ENCODE measurements around the gene TLR3. TPM values are rescaled to one million over a fixed set of nuclear protein-coding genes. Genes with fewer than 3 reads are reported as not detected.

Gene TLR3
- total RNA-seq, 4 donors from 2014 or later, result 4.3 to 8.4 (median 6.8) TPM

- TF ChIP-seq EP300 (IDR thresholded peaks at IDR 0.05), result no peak
- Histone ChIP-seq H3K9me3 (no peaks in the 10 kb centered on the region), H3K27ac (no peak overlapping the region), H3K36me3 (peaks cover 0 to 13% of the 10 kb centered on the region in 2 donors), H3K27me3 (no peaks in the 10 kb centered on the region), H3K4me3 (no peak overlapping the region), H3K4me1 (peaks cover 0 to 22% (median 4%) of the 10 kb centered on the region in 3 donors)
- ATAC-seq, result peak; percentile 34
- WGBS, 2 donors (ENCODE audit: low coverage in 1 of 2), result 59 to 72% methylated on average over 3 to 7 of the region's 7 CpGs
Observed at GRCh38 chr4:186074189-186074588, 5.2 kb downstream of the TLR3 start.

- no peaks in the 10 kb centered on the region for H3K4me1 ChIP-seq
- no peak overlapping the region for H3K27ac ChIP-seq
- no peak for ATAC-seq
Observed at GRCh38 chr4:186078981-186079638, 10.2 kb downstream of the TLR3 start.

GRCh38 chr4:186079694-186080093 is 10.7 kb downstream of the TLR3 start:
- TF ChIP-seq EP300 (IDR thresholded peaks at IDR 0.05), result no peak
- TF ChIP-seq CTCF (IDR thresholded peaks at IDR 0.05), result no peak
- TF ChIP-seq POLR2AphosphoS5 (IDR thresholded peaks at IDR 0.05), result no peak
- TF ChIP-seq POLR2A (IDR thresholded peaks at IDR 0.05), result no peak
- 83 to 84% methylated on average over 8 to 9 of the region's 9 CpGs for WGBS, 2 donors (ENCODE audit: low coverage in 1 of 2)
- no peaks in the 10 kb centered on the region for H3K9me3 ChIP-seq
- H3K4me3 ChIP-seq, result no peak overlapping the region
- H3K27me3 ChIP-seq, result no peaks in the 10 kb centered on the region
- no peak for ATAC-seq
- H3K27ac ChIP-seq, result no peak overlapping the region
- H3K36me3 ChIP-seq, result peaks cover 0 to 53% of the 10 kb centered on the region in 2 donors
- H3K4me1 ChIP-seq, result no peaks in the 10 kb centered on the region

More at GRCh38 chr4:186078981-186079638, 10.2 kb downstream of the TLR3 start:
- 78 to 80% methylated on average over 7 to 8 of the region's 11 CpGs for WGBS, 2 donors (ENCODE audit: low coverage in 1 of 2)
- no peak for TF ChIP-seq POLR2AphosphoS5 (IDR thresholded peaks at IDR 0.05)
- TF ChIP-seq EP300 (IDR thresholded peaks at IDR 0.05), result no peak
- TF ChIP-seq POLR2A (IDR thresholded peaks at IDR 0.05), result no peak
- TF ChIP-seq CTCF (IDR thresholded peaks at IDR 0.05), result no peak
- peaks cover 0 to 48% of the 10 kb centered on the region in 2 donors for H3K36me3 ChIP-seq
- H3K4me3 ChIP-seq, result no peak overlapping the region
- no peaks in the 10 kb centered on the region for H3K27me3 ChIP-seq
- H3K9me3 ChIP-seq, result no peaks in the 10 kb centered on the region

- no peaks in the 10 kb centered on the region for H3K4me1 ChIP-seq
- H3K9me3 ChIP-seq, result no peaks in the 10 kb centered on the region
- no peak for ATAC-seq
- peaks cover 0 to 53% of the 10 kb centered on the region in 2 donors for H3K36me3 ChIP-seq
- TF ChIP-seq EP300 (IDR thresholded peaks at IDR 0.05), result no peak
- TF ChIP-seq POLR2AphosphoS5 (IDR thresholded peaks at IDR 0.05), result no peak
- no peak for TF ChIP-seq POLR2A (IDR thresholded peaks at IDR 0.05)
- TF ChIP-seq CTCF (IDR thresholded peaks at IDR 0.05), result no peak
- 82 to 84% methylated on average over 13 to 15 of the region's 15 CpGs for whole genome bisulfite sequencing, 2 donors (ENCODE audit: low coverage in 1 of 2)
- no peaks in the 10 kb centered on the region for H3K27me3 ChIP-seq
- no peak overlapping the region for H3K27ac ChIP-seq
- no peak overlapping the region for H3K4me3 ChIP-seq
Observed at GRCh38 chr4:186081202-186081807, 12.3 kb downstream of the TLR3 start.

- no peak overlapping the region for H3K27ac ChIP-seq
- ATAC-seq, result peak; percentile 53
- H3K4me3 ChIP-seq, result no peak overlapping the region
- H3K9me3 ChIP-seq, result no peaks in the 10 kb centered on the region
- H3K4me1 ChIP-seq, result no peaks in the 10 kb centered on the region
- TF ChIP-seq POLR2A (IDR thresholded peaks at IDR 0.05), result no peak
- TF ChIP-seq EP300 (IDR thresholded peaks at IDR 0.05), result no peak
- TF ChIP-seq CTCF (IDR thresholded peaks at IDR 0.05), result no peak
- no peak for TF ChIP-seq POLR2AphosphoS5 (IDR thresholded peaks at IDR 0.05)
- 37 to 39% methylated on average over 4 of the region's 4 CpGs for WGBS, 2 donors (ENCODE audit: low coverage in 1 of 2)
- H3K36me3 ChIP-seq, result peaks cover 0 to 45% of the 10 kb centered on the region in 2 donors
- H3K27me3 ChIP-seq, result no peaks in the 10 kb centered on the region
Observed at GRCh38 chr4:186082221-186082620, 13.3 kb downstream of the TLR3 start.
